BJ (cell line): ENCODE data around the gene AIPL1. TPM values are rescaled to one million over a fixed set of nuclear protein-coding genes. Genes with fewer than 3 reads are reported as not detected.

Source experiments
- CTCF ChIA-PET: fragments of 350-600 bp; formaldehyde crosslinking; extraction: SDS; loops from one replicate; lab custom pipeline; 2021; ENCODE audit warnings: antibody characterized with exemption, inconsistent platforms; lab: Yijun Ruan, JAX
- POLR2A ChIA-PET: fragments of 300-600 bp; sonication (Branson Sonifier 250); formaldehyde crosslinking; extraction: SDS; loops from one replicate; lab custom pipeline; 2021; ENCODE audit warnings: antibody characterized with exemption; lab: Charles Lee
- DNase-seq: peaks from one replicate; pipeline ENCODE4 v3.0.0-alpha.2; 2011; ENCODE audit warnings: low read depth
- H3K27me3 ChIP-seq: 2 replicates; pipeline ENCODE4 v1.6.0; 2011; ENCODE audit warnings: low read length; ENCODE audit not compliant: control insufficient read depth, insufficient read depth
- H3K36me3 ChIP-seq: 2 replicates; pipeline ENCODE4 v1.5.1; 2011; ENCODE audit warnings: low read length; ENCODE audit not compliant: control insufficient read depth, insufficient read depth
- H3K4me3 ChIP-seq: 2 replicates; pipeline ENCODE4 v1.5.1; 2011; ENCODE audit warnings: low read depth, mild to moderate bottlenecking, control low read depth, low read length
- polyA plus RNA-seq: library from polyadenylated mRNA; depleted of rRNA; stranded (reverse); fragments of >200 nt; gene quantifications from 2 replicates; pipeline ENCODE4 v1.2.3, GENCODE V29; 2011
- TF ChIP-seq, protein P1 (sequence below): IDR thresholded peaks from 2 replicates; pipeline ENCODE4 v1.5.1; 2011; ENCODE audit warnings: low read depth, mild to moderate bottlenecking, control low read depth, inconsistent platforms, low read length, moderate library complexity; ENCODE audit not compliant: insufficient read depth

AIPL1 gene
- polyA plus RNA-seq, 1 experiment = not detected

DNA sequence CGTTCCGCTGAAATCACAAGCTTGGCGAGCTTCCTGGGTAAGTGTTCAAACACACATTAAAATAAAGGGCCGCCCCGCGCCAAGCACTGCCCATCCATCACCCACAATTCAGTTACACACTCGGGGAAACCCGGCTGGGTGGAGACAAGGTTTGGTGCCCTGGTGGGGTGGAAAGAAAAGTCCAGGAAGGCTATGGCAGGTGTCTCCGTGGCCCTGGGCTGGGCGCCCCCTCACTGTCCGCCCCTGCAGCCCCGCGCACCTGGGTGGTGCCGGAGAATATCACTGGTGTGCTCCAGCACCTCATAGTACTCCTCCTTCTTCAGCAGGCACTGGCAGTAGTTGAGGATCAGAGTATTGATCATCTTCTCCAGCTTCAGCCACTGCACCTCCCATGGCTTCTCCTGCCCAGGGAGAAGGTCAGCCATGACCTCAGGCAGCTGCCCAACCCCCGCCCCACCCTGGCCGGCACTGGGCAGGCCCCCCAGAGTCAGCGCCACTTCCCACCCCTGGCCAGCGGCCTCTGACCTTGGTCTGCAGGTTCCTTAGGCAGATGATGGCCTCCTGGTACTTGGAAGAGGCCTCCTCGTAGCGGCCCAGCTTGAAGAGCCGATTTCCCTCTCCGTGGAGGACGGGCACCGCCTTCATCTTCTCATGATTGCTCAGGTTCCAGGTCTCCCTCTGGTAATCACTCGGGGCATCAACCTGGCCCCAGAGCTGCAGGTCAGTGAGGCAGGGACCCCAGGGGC is 8.4 kb downstream of the AIPL1 start:
- ChIA-PET CTCF (interaction anchor here (1.4 to 7.4 kb wide), 4 partner anchors 8 to 839 kb away, joined by 4 to 77 read pairs (median 5); no protein-coding TSS in a partner anchor), POLR2A (no interaction called here)
- TF ChIP-seq, protein P1, sequence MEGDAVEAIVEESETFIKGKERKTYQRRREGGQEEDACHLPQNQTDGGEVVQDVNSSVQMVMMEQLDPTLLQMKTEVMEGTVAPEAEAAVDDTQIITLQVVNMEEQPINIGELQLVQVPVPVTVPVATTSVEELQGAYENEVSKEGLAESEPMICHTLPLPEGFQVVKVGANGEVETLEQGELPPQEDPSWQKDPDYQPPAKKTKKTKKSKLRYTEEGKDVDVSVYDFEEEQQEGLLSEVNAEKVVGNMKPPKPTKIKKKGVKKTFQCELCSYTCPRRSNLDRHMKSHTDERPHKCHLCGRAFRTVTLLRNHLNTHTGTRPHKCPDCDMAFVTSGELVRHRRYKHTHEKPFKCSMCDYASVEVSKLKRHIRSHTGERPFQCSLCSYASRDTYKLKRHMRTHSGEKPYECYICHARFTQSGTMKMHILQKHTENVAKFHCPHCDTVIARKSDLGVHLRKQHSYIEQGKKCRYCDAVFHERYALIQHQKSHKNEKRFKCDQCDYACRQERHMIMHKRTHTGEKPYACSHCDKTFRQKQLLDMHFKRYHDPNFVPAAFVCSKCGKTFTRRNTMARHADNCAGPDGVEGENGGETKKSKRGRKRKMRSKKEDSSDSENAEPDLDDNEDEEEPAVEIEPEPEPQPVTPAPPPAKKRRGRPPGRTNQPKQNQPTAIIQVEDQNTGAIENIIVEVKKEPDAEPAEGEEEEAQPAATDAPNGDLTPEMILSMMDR = no peak
- DNase-seq = no peak
- Histone ChIP-seq H3K4me3 (no peak overlapping the region), H3K36me3 (no peaks in the 10 kb centered on the region), H3K27me3 (peaks cover 3% of the 10 kb centered on the region; the same call in 1 of the 2 replicates)

DNA sequence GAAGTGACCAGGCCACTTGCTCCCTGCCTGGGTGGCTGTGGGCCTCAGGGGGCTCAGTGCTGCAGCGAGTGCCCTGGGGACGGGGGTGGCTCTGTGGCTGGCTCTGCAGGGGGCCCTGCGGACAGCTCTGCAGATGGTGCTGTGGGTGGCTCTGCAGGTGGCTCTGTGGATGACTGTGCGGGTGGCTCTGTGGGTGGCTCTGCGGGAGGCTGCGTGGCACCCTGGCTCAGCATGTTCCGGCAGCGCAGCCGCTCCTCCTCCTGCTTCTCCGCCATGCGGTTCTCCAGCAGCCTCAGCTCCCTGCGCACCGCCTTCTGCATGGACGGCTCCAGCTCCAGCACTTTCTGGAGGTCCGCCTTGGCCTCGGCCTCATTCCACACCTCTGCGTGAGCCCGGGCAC is 9.5 kb downstream of the AIPL1 start:
- ChIA-PET POLR2A (no interaction called here), CTCF (interaction anchor here (5.6 to 7.4 kb wide), 2 partner anchors 10 to 832 kb away, joined by 40 to 77 read pairs; partner anchors contain the start of gene AIPL1)
- TF ChIP-seq, protein P1 = no peak
- no peak for DNase-seq
- no peaks in the 10 kb centered on the region for H3K36me3 ChIP-seq
- peaks cover 3% of the 10 kb centered on the region; the same call in 1 of the 2 replicates for H3K27me3 ChIP-seq
- no peak overlapping the region for H3K4me3 ChIP-seq

GRCh38 chr17:6423931-6424330 is 11.0 kb downstream of the AIPL1 start:
- DNase-seq = no peak
- no peaks in the 10 kb centered on the region for H3K36me3 ChIP-seq
- ChIA-PET POLR2A (no interaction called here), CTCF (interaction anchor here (1.0 to 7.4 kb wide), 6 partner anchors 11 to 836 kb away, joined by 3 to 77 read pairs (median 22); partner anchors contain the start of gene AIPL1)
- H3K4me3 ChIP-seq = no peak overlapping the region
- TF ChIP-seq, protein P1 = no peak
- peaks cover 4% of the 10 kb centered on the region for H3K27me3 ChIP-seq

- DNase-seq = no peak
- no peak overlapping the region for H3K4me3 ChIP-seq
- peaks cover 4% of the 10 kb centered on the region for H3K27me3 ChIP-seq
- TF ChIP-seq, protein P1 = no peak
- ChIA-PET CTCF (interaction anchor here (0.6 to 7.4 kb wide), 13 partner anchors 9 to 1174 kb away, joined by 3 to 77 read pairs (median 4); partner anchors contain the start of genes AIPL1 and NLRP1), POLR2A (no interaction called here)
- H3K36me3 ChIP-seq = no peaks in the 10 kb centered on the region
Observed at GRCh38 chr17:6422654-6423241, 12.2 kb downstream of the AIPL1 start.
